ENCODE results near the gene SRPK2.

DNA sequence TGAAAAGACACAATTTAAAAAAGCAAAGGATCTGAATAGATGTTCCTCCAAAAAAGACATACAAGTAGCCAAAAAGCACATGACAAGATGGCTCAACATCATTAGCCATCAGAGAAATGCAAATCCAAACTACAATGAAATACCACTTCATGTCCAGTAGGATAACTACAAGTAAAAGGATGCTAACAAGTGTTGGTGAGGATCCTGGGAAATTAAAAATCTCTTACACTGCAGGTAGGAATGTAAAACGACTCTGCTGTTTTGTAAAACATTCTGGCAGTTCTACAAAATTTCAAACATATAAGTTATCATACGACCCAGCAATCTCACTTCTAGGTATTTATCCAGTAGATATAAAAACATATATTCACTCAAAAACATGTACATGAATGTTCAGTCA lies 161.3 kb downstream of the SRPK2 start:
- TF ChIP-seq, protein P1, sequence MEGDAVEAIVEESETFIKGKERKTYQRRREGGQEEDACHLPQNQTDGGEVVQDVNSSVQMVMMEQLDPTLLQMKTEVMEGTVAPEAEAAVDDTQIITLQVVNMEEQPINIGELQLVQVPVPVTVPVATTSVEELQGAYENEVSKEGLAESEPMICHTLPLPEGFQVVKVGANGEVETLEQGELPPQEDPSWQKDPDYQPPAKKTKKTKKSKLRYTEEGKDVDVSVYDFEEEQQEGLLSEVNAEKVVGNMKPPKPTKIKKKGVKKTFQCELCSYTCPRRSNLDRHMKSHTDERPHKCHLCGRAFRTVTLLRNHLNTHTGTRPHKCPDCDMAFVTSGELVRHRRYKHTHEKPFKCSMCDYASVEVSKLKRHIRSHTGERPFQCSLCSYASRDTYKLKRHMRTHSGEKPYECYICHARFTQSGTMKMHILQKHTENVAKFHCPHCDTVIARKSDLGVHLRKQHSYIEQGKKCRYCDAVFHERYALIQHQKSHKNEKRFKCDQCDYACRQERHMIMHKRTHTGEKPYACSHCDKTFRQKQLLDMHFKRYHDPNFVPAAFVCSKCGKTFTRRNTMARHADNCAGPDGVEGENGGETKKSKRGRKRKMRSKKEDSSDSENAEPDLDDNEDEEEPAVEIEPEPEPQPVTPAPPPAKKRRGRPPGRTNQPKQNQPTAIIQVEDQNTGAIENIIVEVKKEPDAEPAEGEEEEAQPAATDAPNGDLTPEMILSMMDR (IDR thresholded peaks at IDR 0.05; ENCODE audit: control extremely low read depth in 1 of 3, insufficient read depth in 1 of 3, low read depth in 1 of 3, low read length in 3 of 3), result no peak
- no peak for TF ChIP-seq PHF8 (conservative IDR thresholded peaks at IDR 0.05; ENCODE audit: low read depth, low read length)
- TF ChIP-seq CEBPB (IDR thresholded peaks at IDR 0.05; ENCODE audit: low read depth, low read length), result no peak
- no peak for TF ChIP-seq BACH1 (IDR thresholded peaks at IDR 0.05; ENCODE audit: low read length)
- TF ChIP-seq POLR2AphosphoS5 (IDR thresholded peaks at IDR 0.05; ENCODE audit: low read depth, low read length), result no peak
- TF ChIP-seq, protein P2, sequence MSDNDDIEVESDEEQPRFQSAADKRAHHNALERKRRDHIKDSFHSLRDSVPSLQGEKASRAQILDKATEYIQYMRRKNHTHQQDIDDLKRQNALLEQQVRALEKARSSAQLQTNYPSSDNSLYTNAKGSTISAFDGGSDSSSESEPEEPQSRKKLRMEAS (IDR thresholded peaks at IDR 0.05), result no peak
- no peak for TF ChIP-seq POLR2A (IDR thresholded peaks at IDR 0.05; ENCODE audit: control extremely low read depth in 1 of 2, low read depth in 2 of 2, low read length in 2 of 2)
- TF ChIP-seq RAD21 (IDR thresholded peaks at IDR 0.05 in 1 of 2, conservative IDR thresholded peaks at IDR 0.05 in 1 of 2; ENCODE audit: low read depth in 2 of 2, low read length in 2 of 2), result no peak
- TF ChIP-seq JUN (IDR thresholded peaks at IDR 0.05; ENCODE audit: low read depth, low read length), result no peak
- TF ChIP-seq EZH2 (IDR thresholded peaks at IDR 0.05; ENCODE audit: low read depth, low read length, severe bottlenecking), result no peak
- no peak for TF ChIP-seq TAF1 (IDR thresholded peaks at IDR 0.05; ENCODE audit: low read depth, low read length)
- no peak for TF ChIP-seq CBX8 (IDR thresholded peaks at IDR 0.05; ENCODE audit: borderline replicate concordance, low read depth, low read length)
